Measurements from ENCODE around the gene FRS2. TPM values are rescaled to one million over a fixed set of nuclear protein-coding genes. Genes with fewer than 3 reads are reported as not detected.

FRS2 gene
- total RNA-seq, 2 donors from 2014 or later: 39.5 to 65.6 TPM

- intact Hi-C loops (cut with DNase I): no loop called here
Observed at GRCh38 chr12:69578283-69578682, 108.1 kb downstream of the FRS2 start.

GRCh38 chr12:69579029-69579428 is 108.8 kb downstream of the FRS2 start:
- Histone ChIP-seq H3K4me3 (no peak overlapping the region), H3K27me3 (replicated peaks; ENCODE audit: insufficient read depth) (no peaks in the 10 kb centered on the region), H3K27ac (no peak overlapping the region), H3K4me1 (replicated peaks) (no peaks in the 10 kb centered on the region), H3K36me3 (peaks cover 0 to 7% of the 10 kb centered on the region in 2 donors), H3K9me3 (no peaks in the 10 kb centered on the region)
- TF ChIP-seq CTCF (IDR thresholded peaks at IDR 0.05) (no peak), POLR2AphosphoS5 (IDR thresholded peaks at IDR 0.05) (no peak), POLR2A (IDR thresholded peaks at IDR 0.05) (no peak)
- 77% methylated on average over 4 of the region's 4 CpGs for WGBS
- intact Hi-C loops (cut with DNase I): no loop called here
- DNase-seq (ENCODE audit: low spot score): no peak

More at GRCh38 chr12:69578283-69578682, 108.1 kb downstream of the FRS2 start:
- no peaks in the 10 kb centered on the region for H3K27me3 ChIP-seq (replicated peaks; ENCODE audit: insufficient read depth)
- WGBS: 89% methylated on average over 2 of the region's 2 CpGs
- no peak overlapping the region for H3K27ac ChIP-seq
- H3K4me1 ChIP-seq (replicated peaks): no peaks in the 10 kb centered on the region
- H3K9me3 ChIP-seq: no peaks in the 10 kb centered on the region
- H3K4me3 ChIP-seq: no peak overlapping the region
- DNase-seq (ENCODE audit: low spot score): no peak
- H3K36me3 ChIP-seq: peaks cover 0 to 8% of the 10 kb centered on the region in 2 donors
- TF ChIP-seq CTCF (IDR thresholded peaks at IDR 0.05) (no peak), POLR2A (IDR thresholded peaks at IDR 0.05) (no peak), POLR2AphosphoS5 (IDR thresholded peaks at IDR 0.05) (no peak)

GRCh38 chr12:69580074-69580473 is 109.9 kb downstream of the FRS2 start:
- WGBS: 100% methylated on average over 1 of the region's 1 CpG
- no peak for TF ChIP-seq POLR2A (IDR thresholded peaks at IDR 0.05)
- no peak for TF ChIP-seq CTCF (IDR thresholded peaks at IDR 0.05)
- no peak for TF ChIP-seq POLR2AphosphoS5 (IDR thresholded peaks at IDR 0.05)
- no peaks in the 10 kb centered on the region for H3K36me3 ChIP-seq
- no peak for DNase-seq (ENCODE audit: low spot score)
- intact Hi-C loops (cut with DNase I): no loop called here
- no peaks in the 10 kb centered on the region for H3K9me3 ChIP-seq
- H3K4me3 ChIP-seq: no peak overlapping the region
- H3K27ac ChIP-seq: no peak overlapping the region
- H3K27me3 ChIP-seq (replicated peaks; ENCODE audit: insufficient read depth): no peaks in the 10 kb centered on the region
- no peaks in the 10 kb centered on the region for H3K4me1 ChIP-seq (replicated peaks)

- no peak for DNase-seq (ENCODE audit: low spot score)
- H3K4me3 ChIP-seq: no peak overlapping the region
- H3K27me3 ChIP-seq (replicated peaks; ENCODE audit: insufficient read depth): no peaks in the 10 kb centered on the region
- no peaks in the 10 kb centered on the region for H3K36me3 ChIP-seq
- H3K9me3 ChIP-seq: no peaks in the 10 kb centered on the region
- TF ChIP-seq CTCF (IDR thresholded peaks at IDR 0.05): no peak
- no peak for TF ChIP-seq POLR2AphosphoS5 (IDR thresholded peaks at IDR 0.05)
- no peak for TF ChIP-seq POLR2A (IDR thresholded peaks at IDR 0.05)
- H3K4me1 ChIP-seq (replicated peaks): no peaks in the 10 kb centered on the region
- intact Hi-C loops (cut with DNase I): no loop called here
- H3K27ac ChIP-seq: no peak overlapping the region
Observed at GRCh38 chr12:69583203-69583602, 113.0 kb downstream of the FRS2 start.

- Histone ChIP-seq H3K4me1 (replicated peaks) (no peaks in the 10 kb centered on the region), H3K4me3 (peak within 1 kb of the TSS; percentile 89 to 97), H3K27ac (peak within 1 kb of the TSS; percentile 81 to 83), H3K27me3 (replicated peaks; ENCODE audit: insufficient read depth) (no peaks in the 10 kb centered on the region), H3K36me3 (no peaks in the 10 kb centered on the region), H3K9me3 (no peaks in the 10 kb centered on the region)
- TF ChIP-seq CTCF (IDR thresholded peaks at IDR 0.05) (peak in 3 of 4 experiments; percentile 14 to 48 (median 22)), POLR2AphosphoS5 (IDR thresholded peaks at IDR 0.05) (peak; percentile 97), POLR2A (IDR thresholded peaks at IDR 0.05) (peak; percentile 71)
- intact Hi-C loops (cut with DNase I): loop anchor here (5.0 kb wide), 2 partner anchors 113 to 228 kb away; partner anchors contain the start of genes FRS2 and YEATS4
- WGBS: under 1% methylated on average over 42 of the region's 63 CpGs
- DNase-seq (ENCODE audit: low spot score): peak; percentile 97
Observed at GRCh38 chr12:69585189-69586062, 115.2 kb downstream of the FRS2 start, which contains the start of gene CCT2. Gene CCT2 (plus strand): TSS chr12:69585459. CDS start chr12:69585522, 63 bp downstream.

All from prostate gland (tissue), 2 donors.